ENCODE data around the gene PTGIS.
A peak's percentile ranks its signal among the peaks of the same experiment; 100 is the strongest.

PTGIS gene

GRCh38 chr20:49471397-49471796 lies 96.5 kb downstream of the PTGIS start:
- H3K27me3 ChIP-seq (ENCODE audit: insufficient read depth, low read length, poor library complexity), result no peaks in the 10 kb centered on the region
- no peaks in the 10 kb centered on the region for H3K79me1 ChIP-seq (ENCODE audit: low read length)
- H4K8ac ChIP-seq (ENCODE audit: low read depth, low read length), result no peak overlapping the region
- WGBS (ENCODE audit: extremely low coverage, insufficient coverage, low lambda C conversion rate), result no CpG with 5 or more reads among the region's 5 CpGs
- H2AK5ac ChIP-seq (ENCODE audit: low read length), result no peak overlapping the region
- no peak overlapping the region for H3K9ac ChIP-seq (ENCODE audit: low read length)
- no peak overlapping the region for H3K4me2 ChIP-seq (ENCODE audit: low read length)
- H2BK5ac ChIP-seq (ENCODE audit: low read length), result no peak overlapping the region
- no peak overlapping the region for H3K56ac ChIP-seq (ENCODE audit: low read length)
- no peak overlapping the region for H3K4me3 ChIP-seq (ENCODE audit: low read length)
- H3K23ac ChIP-seq (ENCODE audit: low read length), result no peak overlapping the region
- H2BK120ac ChIP-seq (ENCODE audit: low read depth, low read length), result no peak overlapping the region
- H2BK15ac ChIP-seq (replicated peaks; ENCODE audit: low read depth), result no peak overlapping the region
- peak; percentile 23 for DNase-seq
- no peak overlapping the region for H3K18ac ChIP-seq (ENCODE audit: low read length)
- H3K4ac ChIP-seq (ENCODE audit: low read depth, low read length), result no peak overlapping the region
- no peak overlapping the region for H4K5ac ChIP-seq (ENCODE audit: low read length)
- H3K27ac ChIP-seq (ENCODE audit: low read depth, low read length), result no peak overlapping the region
- H3K36me3 ChIP-seq (ENCODE audit: control insufficient read depth, insufficient read depth, low read length), result no peaks in the 10 kb centered on the region
- no peaks in the 10 kb centered on the region for H3K79me2 ChIP-seq (ENCODE audit: control insufficient read depth, insufficient read depth, low read length)
- H3K4me1 ChIP-seq (ENCODE audit: control insufficient read depth, low read depth, low read length), result no peaks in the 10 kb centered on the region

GRCh38 chr20:49470922-49471321 lies 97.0 kb downstream of the PTGIS start:
- no peaks in the 10 kb centered on the region for H3K79me2 ChIP-seq (ENCODE audit: control insufficient read depth, insufficient read depth, low read length)
- H3K9ac ChIP-seq (ENCODE audit: low read length), result no peak overlapping the region
- no peak overlapping the region for H4K5ac ChIP-seq (ENCODE audit: low read length)
- no peak overlapping the region for H3K27ac ChIP-seq (ENCODE audit: low read depth, low read length)
- H3K4me3 ChIP-seq (ENCODE audit: low read length), result no peak overlapping the region
- H3K27me3 ChIP-seq (ENCODE audit: insufficient read depth, low read length, poor library complexity), result no peaks in the 10 kb centered on the region
- H2BK120ac ChIP-seq (ENCODE audit: low read depth, low read length), result no peak overlapping the region
- no CpG with 5 or more reads among the region's 6 CpGs for WGBS (ENCODE audit: extremely low coverage, insufficient coverage, low lambda C conversion rate)
- H3K36me3 ChIP-seq (ENCODE audit: control insufficient read depth, insufficient read depth, low read length), result no peaks in the 10 kb centered on the region
- no peaks in the 10 kb centered on the region for H3K4me1 ChIP-seq (ENCODE audit: control insufficient read depth, low read depth, low read length)
- DNase-seq, result no peak
- H4K8ac ChIP-seq (ENCODE audit: low read depth, low read length), result no peak overlapping the region
- no peak overlapping the region for H2BK15ac ChIP-seq (replicated peaks; ENCODE audit: low read depth)
- H2AK5ac ChIP-seq (ENCODE audit: low read length), result no peak overlapping the region
- no peak overlapping the region for H3K18ac ChIP-seq (ENCODE audit: low read length)
- no peak overlapping the region for H3K23ac ChIP-seq (ENCODE audit: low read length)
- no peak overlapping the region for H2BK5ac ChIP-seq (ENCODE audit: low read length)
- no peak overlapping the region for H3K56ac ChIP-seq (ENCODE audit: low read length)
- no peak overlapping the region for H3K4me2 ChIP-seq (ENCODE audit: low read length)
- H3K4ac ChIP-seq (ENCODE audit: low read depth, low read length), result no peak overlapping the region
- no peaks in the 10 kb centered on the region for H3K79me1 ChIP-seq (ENCODE audit: low read length)

DNA sequence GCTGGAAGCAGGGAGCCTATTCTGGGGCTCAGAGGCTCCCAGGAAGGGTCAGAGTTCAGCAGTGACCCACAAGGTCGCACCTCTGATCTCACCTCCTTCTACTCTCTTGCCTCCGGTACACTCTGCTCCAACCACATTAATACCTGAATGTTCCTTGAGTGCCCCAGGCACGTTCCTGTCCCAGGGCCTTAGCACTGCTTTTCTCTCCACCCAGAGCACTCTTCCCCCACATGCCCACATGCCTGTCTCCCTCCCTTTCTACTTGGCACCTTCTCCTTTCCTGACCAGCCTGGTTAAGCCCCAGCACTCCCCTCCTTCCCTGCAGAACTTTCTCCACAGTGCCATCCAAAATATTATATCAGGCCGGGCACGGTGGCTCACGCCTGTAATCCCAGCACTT lies 98.9 kb downstream of the PTGIS start:
- Histone ChIP-seq H3K27ac (ENCODE audit: low read depth, low read length) (no peak overlapping the region), H3K56ac (ENCODE audit: low read length) (no peak overlapping the region), H4K5ac (ENCODE audit: low read length) (no peak overlapping the region), H2BK120ac (ENCODE audit: low read depth, low read length) (no peak overlapping the region), H3K36me3 (ENCODE audit: control insufficient read depth, insufficient read depth, low read length) (no peaks in the 10 kb centered on the region), H3K4me2 (ENCODE audit: low read length) (no peak overlapping the region), H3K23ac (ENCODE audit: low read length) (no peak overlapping the region), H3K4me1 (ENCODE audit: control insufficient read depth, low read depth, low read length) (no peaks in the 10 kb centered on the region), H3K79me1 (ENCODE audit: low read length) (no peaks in the 10 kb centered on the region), H3K4me3 (ENCODE audit: low read length) (no peak overlapping the region), H3K18ac (ENCODE audit: low read length) (no peak overlapping the region), H3K9ac (ENCODE audit: low read length) (no peak overlapping the region), H2BK15ac (replicated peaks; ENCODE audit: low read depth) (no peak overlapping the region), H3K4ac (ENCODE audit: low read depth, low read length) (no peak overlapping the region), H2AK5ac (ENCODE audit: low read length) (no peak overlapping the region), H3K79me2 (ENCODE audit: control insufficient read depth, insufficient read depth, low read length) (no peaks in the 10 kb centered on the region), H3K27me3 (ENCODE audit: insufficient read depth, low read length, poor library complexity) (no peaks in the 10 kb centered on the region), H2BK5ac (ENCODE audit: low read length) (no peak overlapping the region), H4K8ac (ENCODE audit: low read depth, low read length) (no peak overlapping the region)
- no peak for DNase-seq
- no CpG with 5 or more reads among the region's 6 CpGs for WGBS (ENCODE audit: extremely low coverage, insufficient coverage, low lambda C conversion rate)

GRCh38 chr20:49468412-49468811 lies 99.5 kb downstream of the PTGIS start:
- H3K56ac ChIP-seq (ENCODE audit: low read length), result no peak overlapping the region
- H2AK5ac ChIP-seq (ENCODE audit: low read length), result no peak overlapping the region
- no peak overlapping the region for H4K5ac ChIP-seq (ENCODE audit: low read length)
- H3K4me2 ChIP-seq (ENCODE audit: low read length), result no peak overlapping the region
- no peaks in the 10 kb centered on the region for H3K36me3 ChIP-seq (ENCODE audit: control insufficient read depth, insufficient read depth, low read length)
- H3K27me3 ChIP-seq (ENCODE audit: insufficient read depth, low read length, poor library complexity), result no peaks in the 10 kb centered on the region
- no peak overlapping the region for H2BK120ac ChIP-seq (ENCODE audit: low read depth, low read length)
- H3K23ac ChIP-seq (ENCODE audit: low read length), result no peak overlapping the region
- H3K79me2 ChIP-seq (ENCODE audit: control insufficient read depth, insufficient read depth, low read length), result no peaks in the 10 kb centered on the region
- H4K8ac ChIP-seq (ENCODE audit: low read depth, low read length), result no peak overlapping the region
- no peak for DNase-seq
- H2BK15ac ChIP-seq (replicated peaks; ENCODE audit: low read depth), result no peak overlapping the region
- H3K4me3 ChIP-seq (ENCODE audit: low read length), result no peak overlapping the region
- H3K9ac ChIP-seq (ENCODE audit: low read length), result no peak overlapping the region
- no peak overlapping the region for H3K27ac ChIP-seq (ENCODE audit: low read depth, low read length)
- H3K4me1 ChIP-seq (ENCODE audit: control insufficient read depth, low read depth, low read length), result no peaks in the 10 kb centered on the region
- H3K79me1 ChIP-seq (ENCODE audit: low read length), result no peaks in the 10 kb centered on the region
- no peak overlapping the region for H3K4ac ChIP-seq (ENCODE audit: low read depth, low read length)
- no CpG with 5 or more reads among the region's 7 CpGs for WGBS (ENCODE audit: extremely low coverage, insufficient coverage, low lambda C conversion rate)
- H2BK5ac ChIP-seq (ENCODE audit: low read length), result no peak overlapping the region
- no peak overlapping the region for H3K18ac ChIP-seq (ENCODE audit: low read length)

- peak; percentile 31 for DNase-seq
These were observed 101.6 kb downstream of the PTGIS start for GRCh38 chr20:49466114-49466912.

GRCh38 chr20:49464556-49464955 lies 103.4 kb downstream of the PTGIS start:
- Histone ChIP-seq H4K8ac (ENCODE audit: low read depth, low read length) (no peak overlapping the region), H3K36me3 (ENCODE audit: control insufficient read depth, insufficient read depth, low read length) (no peaks in the 10 kb centered on the region), H2BK5ac (ENCODE audit: low read length) (no peak overlapping the region), H3K23ac (ENCODE audit: low read length) (no peak overlapping the region), H3K4me1 (ENCODE audit: control insufficient read depth, low read depth, low read length) (no peaks in the 10 kb centered on the region), H3K4me3 (ENCODE audit: low read length) (no peak overlapping the region), H2AK5ac (ENCODE audit: low read length) (no peak overlapping the region), H3K56ac (ENCODE audit: low read length) (no peak overlapping the region), H3K79me2 (ENCODE audit: control insufficient read depth, insufficient read depth, low read length) (no peaks in the 10 kb centered on the region), H3K9ac (ENCODE audit: low read length) (no peak overlapping the region), H2BK15ac (replicated peaks; ENCODE audit: low read depth) (no peak overlapping the region), H2BK120ac (ENCODE audit: low read depth, low read length) (no peak overlapping the region), H3K27me3 (ENCODE audit: insufficient read depth, low read length, poor library complexity) (no peaks in the 10 kb centered on the region), H3K4ac (ENCODE audit: low read depth, low read length) (no peak overlapping the region), H4K5ac (ENCODE audit: low read length) (no peak overlapping the region), H3K27ac (ENCODE audit: low read depth, low read length) (no peak overlapping the region), H3K79me1 (ENCODE audit: low read length) (no peaks in the 10 kb centered on the region), H3K4me2 (ENCODE audit: low read length) (no peak overlapping the region), H3K18ac (ENCODE audit: low read length) (no peak overlapping the region)
- DNase-seq, result no peak
- no CpG with 5 or more reads among the region's 7 CpGs for WGBS (ENCODE audit: extremely low coverage, insufficient coverage, low lambda C conversion rate)

More at GRCh38 chr20:49466114-49466912, 101.6 kb downstream of the PTGIS start:
- H3K36me3 ChIP-seq (ENCODE audit: control insufficient read depth, insufficient read depth, low read length), result no peaks in the 10 kb centered on the region
- H3K23ac ChIP-seq (ENCODE audit: low read length), result no peak overlapping the region
- H3K4me2 ChIP-seq (ENCODE audit: low read length), result no peak overlapping the region
- H3K79me2 ChIP-seq (ENCODE audit: control insufficient read depth, insufficient read depth, low read length), result no peaks in the 10 kb centered on the region
- no peak overlapping the region for H3K56ac ChIP-seq (ENCODE audit: low read length)
- no peak overlapping the region for H3K27ac ChIP-seq (ENCODE audit: low read depth, low read length)
- H3K4ac ChIP-seq (ENCODE audit: low read depth, low read length), result no peak overlapping the region
- H3K27me3 ChIP-seq (ENCODE audit: insufficient read depth, low read length, poor library complexity), result no peaks in the 10 kb centered on the region
- H4K5ac ChIP-seq (ENCODE audit: low read length), result no peak overlapping the region
- H2AK5ac ChIP-seq (ENCODE audit: low read length), result no peak overlapping the region
- no peak overlapping the region for H2BK5ac ChIP-seq (ENCODE audit: low read length)
- H3K4me3 ChIP-seq (ENCODE audit: low read length), result no peak overlapping the region
- H3K79me1 ChIP-seq (ENCODE audit: low read length), result no peaks in the 10 kb centered on the region
- no peak overlapping the region for H3K9ac ChIP-seq (ENCODE audit: low read length)
- no CpG with 5 or more reads among the region's 8 CpGs for WGBS (ENCODE audit: extremely low coverage, insufficient coverage, low lambda C conversion rate)
- H3K18ac ChIP-seq (ENCODE audit: low read length), result no peak overlapping the region
- no peak overlapping the region for H4K8ac ChIP-seq (ENCODE audit: low read depth, low read length)
- no peak overlapping the region for H2BK120ac ChIP-seq (ENCODE audit: low read depth, low read length)
- no peaks in the 10 kb centered on the region for H3K4me1 ChIP-seq (ENCODE audit: control insufficient read depth, low read depth, low read length)
- no peak overlapping the region for H2BK15ac ChIP-seq (replicated peaks; ENCODE audit: low read depth)

All from mesendoderm (in vitro differentiated cells).